Mononuclear cell (primary cell): ENCODE data around the gene PRXL2A. TPM values are rescaled to one million over a fixed set of nuclear protein-coding genes. Genes with fewer than 3 reads are reported as not detected.
"Not testable (repeated sequence)": the region's sequence is repeated elsewhere in the genome, so short reads cannot be mapped to it uniquely, and the experiment has no call there.

Experiments used
- H3K27me3 ChIP-seq: 2 replicates; pipeline ENCODE4 v1.6.0; 2011; ENCODE audit warnings: low read length, control low read depth; ENCODE audit not compliant: insufficient read depth
- H3K4me1 ChIP-seq: 2 replicates; pipeline ENCODE4 v1.5.1; 2011; ENCODE audit warnings: mild to moderate bottlenecking, low read length, control low read depth; ENCODE audit not compliant: insufficient read depth
- H3K4me3 ChIP-seq: 2 replicates; pipeline ENCODE4 v1.5.1; 2011; ENCODE audit warnings: mild to moderate bottlenecking, low read length, moderate library complexity
- H3K9me3 ChIP-seq: 2 replicates; pipeline ENCODE4 v1.5.1; 2011; ENCODE audit warnings: low read depth, mild to moderate bottlenecking, control low read depth, low read length
- total RNA-seq: library from RNA; depleted of rRNA; stranded (reverse); fragments of >200 nt; gene quantifications from one replicate; pipeline ENCODE4 v1.2.3, GENCODE V29; 2012

The PRXL2A gene
- total RNA-seq, 1 donor, result 3.3 TPM

- Histone ChIP-seq H3K9me3 (no peaks in the 10 kb centered on the region), H3K4me3 (peak overlapping the region; percentile 24), H3K4me1 (peaks cover 95% of the 10 kb centered on the region), H3K27me3 (no peaks in the 10 kb centered on the region)
Measured at GRCh38 chr10:80468806-80469421, 60.6 kb downstream of the PRXL2A start.

- no peak overlapping the region for H3K4me3 ChIP-seq
- no peaks in the 10 kb centered on the region for H3K27me3 ChIP-seq
- no peaks in the 10 kb centered on the region for H3K9me3 ChIP-seq
Measured at GRCh38 chr10:80470266-80470665, 61.9 kb downstream of the PRXL2A start.

GRCh38 chr10:80471001-80471400 lies 62.6 kb downstream of the PRXL2A start:
- Histone ChIP-seq H3K4me3 (no peak overlapping the region), H3K9me3 (no peaks in the 10 kb centered on the region), H3K27me3 (no peaks in the 10 kb centered on the region), H3K4me1 (peaks cover 94% of the 10 kb centered on the region)

More at GRCh38 chr10:80470266-80470665, 61.9 kb downstream of the PRXL2A start:
- peaks cover 95% of the 10 kb centered on the region for H3K4me1 ChIP-seq

- H3K4me3 ChIP-seq, result no peak overlapping the region
- H3K9me3 ChIP-seq, result no peaks in the 10 kb centered on the region
- H3K27me3 ChIP-seq, result no peaks in the 10 kb centered on the region
- peaks cover 93% of the 10 kb centered on the region for H3K4me1 ChIP-seq
Measured at GRCh38 chr10:80471715-80472233, 63.4 kb downstream of the PRXL2A start.

- no peaks in the 10 kb centered on the region for H3K27me3 ChIP-seq
- no peaks in the 10 kb centered on the region for H3K9me3 ChIP-seq
- peaks cover 93% of the 10 kb centered on the region for H3K4me1 ChIP-seq
- H3K4me3 ChIP-seq, result no peak overlapping the region
Measured at GRCh38 chr10:80472234-80473095, 64.1 kb downstream of the PRXL2A start.

GRCh38 chr10:80473096-80473657 lies 64.8 kb downstream of the PRXL2A start:
- Histone ChIP-seq H3K4me1 (peaks cover 90% of the 10 kb centered on the region), H3K4me3 (no peak overlapping the region), H3K27me3 (no peaks in the 10 kb centered on the region), H3K9me3 (no peaks in the 10 kb centered on the region)

- no peaks in the 10 kb centered on the region for H3K27me3 ChIP-seq
- H3K9me3 ChIP-seq, result no peaks in the 10 kb centered on the region
- H3K4me3 ChIP-seq, result no peak overlapping the region
- H3K4me1 ChIP-seq, result peaks cover 88% of the 10 kb centered on the region
Measured at GRCh38 chr10:80473692-80474596, 65.6 kb downstream of the PRXL2A start.

- Histone ChIP-seq H3K4me3 (no peak overlapping the region), H3K4me1 (peaks cover 83% of the 10 kb centered on the region), H3K9me3 (no peaks in the 10 kb centered on the region), H3K27me3 (no peaks in the 10 kb centered on the region)
Measured at GRCh38 chr10:80474597-80474910, 66.2 kb downstream of the PRXL2A start.

- peaks cover 80% of the 10 kb centered on the region for H3K4me1 ChIP-seq
- no peaks in the 10 kb centered on the region for H3K9me3 ChIP-seq
- no peaks in the 10 kb centered on the region for H3K27me3 ChIP-seq
- H3K4me3 ChIP-seq, result no peak overlapping the region
Measured at GRCh38 chr10:80474941-80475340, 66.6 kb downstream of the PRXL2A start.

GRCh38 chr10:80475641-80476040 lies 67.3 kb downstream of the PRXL2A start:
- not testable (repeated sequence) for H3K4me3 ChIP-seq, H3K27me3 ChIP-seq, H3K9me3 ChIP-seq
- peaks cover 73% of the 10 kb centered on the region for H3K4me1 ChIP-seq

- no peaks in the 10 kb centered on the region for H3K9me3 ChIP-seq
- no peak overlapping the region for H3K4me3 ChIP-seq
- peaks cover 68% of the 10 kb centered on the region for H3K4me1 ChIP-seq
- H3K27me3 ChIP-seq, result no peaks in the 10 kb centered on the region
Measured at GRCh38 chr10:80476685-80477084, 68.3 kb downstream of the PRXL2A start.

GRCh38 chr10:80477813-80478212 lies 69.5 kb downstream of the PRXL2A start:
- Histone ChIP-seq H3K9me3 (no peaks in the 10 kb centered on the region), H3K27me3 (no peaks in the 10 kb centered on the region), H3K4me3 (no peak overlapping the region), H3K4me1 (peaks cover 70% of the 10 kb centered on the region)

GRCh38 chr10:80480373-80480772 lies 72.0 kb downstream of the PRXL2A start:
- peaks cover 70% of the 10 kb centered on the region for H3K4me1 ChIP-seq
- not testable (repeated sequence) for H3K9me3 ChIP-seq, H3K27me3 ChIP-seq, H3K4me3 ChIP-seq

GRCh38 chr10:80480852-80481251 lies 72.5 kb downstream of the PRXL2A start:
- Histone ChIP-seq H3K4me3 (no peak overlapping the region), H3K9me3 (no peaks in the 10 kb centered on the region), H3K27me3 (no peaks in the 10 kb centered on the region), H3K4me1 (peaks cover 71% of the 10 kb centered on the region)
